OCI-LY3 (cell line): ENCODE data around the gene CHRNA9.

ENCODE experiments used
- CTCF ChIP-seq: fragments of 200-600, 300-600 bp; sonication (generic); IDR thresholded peaks from 2 replicates; pipeline ENCODE4 v1.5.1; 2014; ENCODE audit warnings: antibody characterized with exemption, low read length, low read depth
- EZH2phosphoT487 ChIP-seq: fragments of 200-600 bp; shearing (Covaris generic); IDR thresholded peaks from 2 replicates; pipeline ENCODE4 v1.6.1; 2018; ENCODE audit warnings: antibody characterized with exemption, mixed run types, low read depth

- TF ChIP-seq CTCF: no peak
- no peak for TF ChIP-seq EZH2phosphoT487
These were observed 12.9 kb downstream of the CHRNA9 start for GRCh38 chr4:40348000-40348399.
